Measurements from ENCODE around the gene TXNRD2. TPM values are rescaled to one million over a fixed set of nuclear protein-coding genes. Genes with fewer than 3 reads are reported as not detected.

TXNRD2 gene
- total RNA-seq, 2 donors from 2014 or later: 7.3 to 13.6 TPM

- no peaks in the 10 kb centered on the region for H3K36me3 ChIP-seq (ENCODE audit: control insufficient read depth, insufficient read depth, low read length)
- H3K4me1 ChIP-seq (ENCODE audit: control insufficient read depth, insufficient read depth, low read length): peaks cover 5% of the 10 kb centered on the region
- no peaks in the 10 kb centered on the region for H3K9me3 ChIP-seq (ENCODE audit: control insufficient read depth, low read length)
- DNase-seq: no peak
- H3K27me3 Mint-ChIP-seq (ENCODE audit: insufficient read depth): peaks cover 2% of the 10 kb centered on the region
- no peaks in the 10 kb centered on the region for H3K9me3 Mint-ChIP-seq
- no peak overlapping the region for H3K4me3 Mint-ChIP-seq
- H3K4me3 ChIP-seq (ENCODE audit: low read length): no peak overlapping the region
- no peaks in the 10 kb centered on the region for H3K27me3 ChIP-seq (ENCODE audit: control insufficient read depth, insufficient read depth, low read length, poor library complexity, severe bottlenecking)
- 90 to 93% methylated on average over 7 to 12 of the region's 12 CpGs for WGBS, 2 experiments (ENCODE audit: insufficient coverage in 1 of 2, insufficient read length in 1 of 2)
- H3K4me1 Mint-ChIP-seq: peaks cover 15% of the 10 kb centered on the region
- no peak overlapping the region for H3K27ac ChIP-seq (ENCODE audit: low read depth, low read length)
- H3K36me3 Mint-ChIP-seq (ENCODE audit: low read depth): no peaks in the 10 kb centered on the region
- TF ChIP-seq, protein P1, sequence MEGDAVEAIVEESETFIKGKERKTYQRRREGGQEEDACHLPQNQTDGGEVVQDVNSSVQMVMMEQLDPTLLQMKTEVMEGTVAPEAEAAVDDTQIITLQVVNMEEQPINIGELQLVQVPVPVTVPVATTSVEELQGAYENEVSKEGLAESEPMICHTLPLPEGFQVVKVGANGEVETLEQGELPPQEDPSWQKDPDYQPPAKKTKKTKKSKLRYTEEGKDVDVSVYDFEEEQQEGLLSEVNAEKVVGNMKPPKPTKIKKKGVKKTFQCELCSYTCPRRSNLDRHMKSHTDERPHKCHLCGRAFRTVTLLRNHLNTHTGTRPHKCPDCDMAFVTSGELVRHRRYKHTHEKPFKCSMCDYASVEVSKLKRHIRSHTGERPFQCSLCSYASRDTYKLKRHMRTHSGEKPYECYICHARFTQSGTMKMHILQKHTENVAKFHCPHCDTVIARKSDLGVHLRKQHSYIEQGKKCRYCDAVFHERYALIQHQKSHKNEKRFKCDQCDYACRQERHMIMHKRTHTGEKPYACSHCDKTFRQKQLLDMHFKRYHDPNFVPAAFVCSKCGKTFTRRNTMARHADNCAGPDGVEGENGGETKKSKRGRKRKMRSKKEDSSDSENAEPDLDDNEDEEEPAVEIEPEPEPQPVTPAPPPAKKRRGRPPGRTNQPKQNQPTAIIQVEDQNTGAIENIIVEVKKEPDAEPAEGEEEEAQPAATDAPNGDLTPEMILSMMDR (conservative IDR thresholded peaks at IDR 0.05): no peak
- no peak overlapping the region for H3K27ac Mint-ChIP-seq
- no peak overlapping the region for H3K9ac ChIP-seq (ENCODE audit: extremely low read depth, low read length, poor library complexity, severe bottlenecking)
Observed at GRCh38 chr22:19960491-19961200, 19.0 kb upstream of the TXNRD2 start.

DNA sequence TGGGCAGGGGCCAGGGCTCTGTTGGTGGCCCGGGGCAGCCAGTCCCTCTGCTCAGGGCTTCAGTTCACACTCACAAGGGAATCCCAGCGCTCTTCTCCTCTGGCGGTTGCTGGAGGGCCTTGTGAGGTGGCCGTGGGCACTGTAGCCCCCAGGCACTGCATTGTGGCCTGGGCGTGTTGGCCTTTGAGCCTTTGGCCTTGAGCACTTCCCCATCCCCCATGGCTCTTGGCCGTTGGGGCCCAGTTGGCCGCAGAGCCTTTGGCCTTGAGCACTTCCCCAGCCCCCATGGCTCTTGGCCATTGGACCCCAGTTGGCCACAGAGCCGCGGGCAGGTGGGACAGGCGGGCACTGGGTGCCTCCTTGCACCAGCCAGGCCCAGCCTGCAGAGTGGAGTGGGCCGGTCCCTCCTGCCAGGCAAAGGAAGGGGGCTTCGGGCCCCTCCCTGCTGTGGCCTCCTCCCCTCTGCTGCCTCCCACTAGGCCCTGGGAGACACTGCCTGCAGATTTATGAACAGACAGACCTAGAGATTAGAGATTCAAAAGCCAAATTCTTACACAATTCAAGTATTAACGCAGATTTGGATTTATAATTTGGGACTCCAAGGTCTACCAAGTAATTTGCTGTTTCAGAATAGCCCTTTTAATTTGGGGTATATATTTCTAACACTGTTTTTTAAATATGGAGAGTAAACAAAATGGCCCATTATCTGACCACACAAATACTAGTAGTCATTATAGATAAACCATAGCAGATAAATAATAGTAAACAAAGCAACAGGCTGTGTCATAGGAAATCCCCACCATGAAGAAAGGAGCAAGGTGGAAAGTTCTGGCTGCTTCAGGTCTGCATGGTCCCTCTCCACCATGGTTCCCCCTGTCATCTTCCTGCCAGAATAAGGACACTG is 18.2 kb upstream of the TXNRD2 start:
- Mint-ChIP-seq H3K4me1 (peaks cover 15% of the 10 kb centered on the region), H3K9me3 (no peaks in the 10 kb centered on the region), H3K27ac (peak overlapping the region; percentile 64), H3K36me3 (ENCODE audit: low read depth) (no peaks in the 10 kb centered on the region), H3K4me3 (peak overlapping the region; percentile 54), H3K27me3 (ENCODE audit: insufficient read depth) (peaks cover 2% of the 10 kb centered on the region)
- 44% methylated on average over 6 to 13 of the region's 13 CpGs for WGBS, 2 experiments (ENCODE audit: insufficient coverage in 1 of 2, insufficient read length in 1 of 2)
- H3K36me3 ChIP-seq (ENCODE audit: control insufficient read depth, insufficient read depth, low read length): no peaks in the 10 kb centered on the region
- no peak overlapping the region for H3K9ac ChIP-seq (ENCODE audit: extremely low read depth, low read length, poor library complexity, severe bottlenecking)
- DNase-seq: no peak
- no peaks in the 10 kb centered on the region for H3K27me3 ChIP-seq (ENCODE audit: control insufficient read depth, insufficient read depth, low read length, poor library complexity, severe bottlenecking)
- no peak overlapping the region for H3K27ac ChIP-seq (ENCODE audit: low read depth, low read length)
- no peaks in the 10 kb centered on the region for H3K9me3 ChIP-seq (ENCODE audit: control insufficient read depth, low read length)
- TF ChIP-seq, protein P1 (conservative IDR thresholded peaks at IDR 0.05): no peak
- H3K4me3 ChIP-seq (ENCODE audit: low read length): no peak overlapping the region
- H3K4me1 ChIP-seq (ENCODE audit: control insufficient read depth, insufficient read depth, low read length): peaks cover 5% of the 10 kb centered on the region

- H3K27ac Mint-ChIP-seq: peak overlapping the region; percentile 81
- WGBS, 2 experiments (ENCODE audit: insufficient coverage in 1 of 2, insufficient read length in 1 of 2): 4 to 17% methylated on average over 10 to 30 of the region's 30 CpGs
- peak overlapping the region; percentile 81 for H3K4me3 ChIP-seq (ENCODE audit: low read length)
Observed at GRCh38 chr22:19959043-19959586, 17.5 kb upstream of the TXNRD2 start.

More at GRCh38 chr22:19959043-19959586, 17.5 kb upstream of the TXNRD2 start:
- DNase-seq: peak; percentile 99
- Mint-ChIP-seq H3K4me3 (peak overlapping the region; percentile 54), H3K27me3 (ENCODE audit: insufficient read depth) (peaks cover 2% of the 10 kb centered on the region), H3K4me1 (peaks cover 15% of the 10 kb centered on the region), H3K36me3 (ENCODE audit: low read depth) (no peaks in the 10 kb centered on the region), H3K9me3 (no peaks in the 10 kb centered on the region)
- Histone ChIP-seq H3K27me3 (ENCODE audit: control insufficient read depth, insufficient read depth, low read length, poor library complexity, severe bottlenecking) (no peaks in the 10 kb centered on the region), H3K4me1 (ENCODE audit: control insufficient read depth, insufficient read depth, low read length) (peaks cover 5% of the 10 kb centered on the region), H3K27ac (ENCODE audit: low read depth, low read length) (no peak overlapping the region), H3K36me3 (ENCODE audit: control insufficient read depth, insufficient read depth, low read length) (no peaks in the 10 kb centered on the region), H3K9me3 (ENCODE audit: control insufficient read depth, low read length) (no peaks in the 10 kb centered on the region), H3K9ac (ENCODE audit: extremely low read depth, low read length, poor library complexity, severe bottlenecking) (peak overlapping the region; percentile 45)
- TF ChIP-seq, protein P1 (conservative IDR thresholded peaks at IDR 0.05): no peak
